NOMO-1 treated with DMSO at 0.1 percent for 48 hours (cell line): ENCODE measurements around the gene NBR1.
"Not testable (repeated sequence)": the region's sequence is repeated elsewhere in the genome, so short reads cannot be mapped to it uniquely, and the experiment has no call there.

Experiments used
- DNase-seq: peaks from one replicate; lab custom pipeline; 2025; ENCODE audit not compliant: unreplicated experiment; lab: John Stamatoyannopoulos, UW

Gene NBR1

DNA sequence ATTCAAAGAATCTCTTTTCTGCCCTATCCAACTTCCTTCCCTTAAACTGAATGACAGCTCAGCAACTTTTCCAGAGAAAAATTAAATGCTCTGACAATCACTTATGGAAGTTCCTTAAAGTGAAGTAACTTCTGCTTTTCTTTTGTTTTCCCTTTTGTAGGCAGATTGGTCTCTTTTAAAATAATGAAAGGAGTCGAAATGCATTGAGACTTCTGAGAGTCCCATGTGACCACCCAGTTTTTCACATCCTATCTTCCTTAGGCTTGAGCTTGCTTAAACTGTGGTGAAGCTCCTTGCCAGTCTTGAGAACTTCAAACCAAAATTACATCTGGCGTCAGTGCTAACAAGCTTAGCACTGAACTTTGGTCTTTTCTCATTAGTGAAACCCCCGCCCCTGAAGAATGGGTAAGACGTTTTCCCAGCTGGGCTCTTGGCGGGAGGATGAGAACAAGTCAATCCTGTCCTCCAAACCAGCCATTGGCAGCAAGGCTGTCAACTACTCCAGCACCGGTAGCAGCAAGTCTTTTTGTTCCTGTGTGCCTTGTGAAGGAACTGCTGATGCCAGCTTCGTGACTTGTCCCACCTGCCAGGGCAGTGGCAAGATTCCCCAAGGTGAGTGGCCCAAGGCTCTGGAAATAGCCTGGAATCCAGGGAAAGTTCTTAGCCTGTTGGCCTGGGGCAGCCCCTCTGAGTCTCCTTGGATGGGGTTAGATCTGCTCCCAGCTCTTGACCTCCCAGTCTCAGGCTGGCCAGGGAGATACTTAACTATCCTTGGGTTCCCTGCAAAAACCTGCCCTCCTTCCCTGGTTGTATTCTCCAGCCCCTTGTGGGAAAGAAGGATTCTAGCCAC, 41.9 kb downstream of the NBR1 start:
- DNase-seq, result peak; percentile 37

DNA sequence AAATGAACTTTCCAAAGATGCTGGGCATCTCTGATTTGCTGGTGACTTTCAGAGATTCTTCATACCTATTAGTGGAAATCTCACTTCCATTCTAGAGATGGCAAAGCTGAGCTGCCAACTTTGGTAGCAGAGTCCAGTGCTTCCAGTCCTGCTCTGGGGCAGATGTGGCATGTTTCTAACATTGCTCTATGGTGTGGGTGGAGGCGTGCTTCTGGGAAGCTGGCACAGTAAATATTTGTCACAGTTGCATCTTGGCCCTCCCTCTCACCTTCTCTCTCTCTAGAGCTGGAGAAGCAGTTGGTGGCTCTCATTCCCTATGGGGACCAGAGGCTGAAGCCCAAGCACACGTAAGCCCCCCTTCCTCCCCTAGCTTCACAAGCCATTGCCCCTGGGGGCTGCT, 42.5 kb downstream of the NBR1 start:
- DNase-seq, result no peak

DNA sequence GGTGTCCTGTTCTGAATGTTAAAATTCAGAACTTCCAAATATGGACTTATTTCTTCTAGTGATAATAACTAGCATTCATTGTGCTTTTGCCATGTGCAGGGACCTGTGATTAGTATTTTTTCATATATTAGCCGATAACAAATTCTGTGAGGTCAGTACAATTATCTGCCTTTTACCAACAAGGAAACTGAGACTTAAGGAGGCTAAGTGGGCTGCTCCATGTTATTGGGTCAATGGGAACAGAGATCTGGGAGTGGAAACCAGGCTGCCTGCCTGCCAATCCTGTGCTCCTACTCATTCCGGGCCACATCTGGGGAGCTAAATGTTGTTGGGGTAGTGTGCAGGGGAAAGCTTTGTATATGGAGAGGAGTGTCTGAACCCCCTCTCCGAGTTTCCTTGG, 44.3 kb downstream of the NBR1 start:
- DNase-seq, result no peak

DNA sequence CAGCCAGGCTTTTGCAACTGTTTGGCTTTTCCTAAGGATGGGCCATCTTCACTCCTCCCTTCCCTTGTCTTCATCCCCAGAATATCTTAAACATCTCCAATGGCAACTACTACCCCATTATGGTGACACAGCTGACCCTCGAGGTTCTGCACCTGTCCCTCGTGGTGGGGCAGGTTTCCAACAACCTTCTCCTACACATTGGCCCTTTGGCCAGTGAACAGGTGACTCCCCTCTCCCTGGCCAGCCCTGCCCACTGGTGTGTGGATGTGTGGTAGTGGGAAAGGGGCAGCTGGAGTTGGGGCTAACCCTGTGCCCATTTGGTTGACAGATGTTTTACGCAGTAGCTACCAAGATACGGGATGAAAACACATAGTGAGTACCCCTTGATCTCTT, 45.4 kb downstream of the NBR1 start:
- DNase-seq, result no peak

DNA sequence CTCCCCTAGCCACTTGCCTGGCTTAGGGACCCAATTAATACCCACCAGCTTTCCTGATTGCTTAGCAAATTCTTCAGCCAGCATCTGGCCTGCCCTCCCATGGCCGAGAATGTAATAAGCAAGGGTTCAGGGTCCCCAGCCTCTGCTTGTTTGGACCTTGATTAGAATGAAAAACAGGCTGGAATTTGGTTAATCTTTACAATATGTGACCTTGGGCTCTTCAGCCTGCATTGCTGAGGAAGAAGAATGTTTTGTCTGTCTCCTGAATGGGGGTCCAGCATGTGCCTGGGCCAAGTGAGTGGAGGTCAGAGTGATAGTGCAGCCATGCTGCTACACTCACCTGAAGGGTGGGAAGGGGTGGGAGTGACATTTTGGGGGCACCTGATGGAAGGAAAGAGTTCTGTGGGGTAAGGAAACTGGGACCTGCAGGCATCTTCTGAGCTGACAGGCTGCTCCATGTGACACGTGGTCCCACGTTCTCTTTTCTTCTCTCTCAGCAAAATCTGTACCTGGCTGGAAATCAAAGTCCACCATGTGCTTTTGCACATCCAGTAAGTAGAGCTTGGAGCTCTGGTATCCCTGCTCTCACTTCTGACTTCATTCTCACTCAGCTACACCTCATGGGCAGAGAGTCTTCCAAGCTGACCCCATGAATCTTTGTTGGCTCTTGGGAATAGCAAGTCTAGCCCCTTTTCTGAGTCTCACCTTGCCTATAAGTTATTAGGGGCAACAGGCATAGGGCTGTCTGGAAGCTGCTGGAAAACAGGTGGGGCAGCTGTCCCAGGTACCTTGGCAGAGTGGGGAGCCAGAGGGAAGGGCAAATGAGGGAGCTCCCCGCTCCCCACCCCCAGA, 46.0 kb downstream of the NBR1 start:
- no peak for DNase-seq

DNA sequence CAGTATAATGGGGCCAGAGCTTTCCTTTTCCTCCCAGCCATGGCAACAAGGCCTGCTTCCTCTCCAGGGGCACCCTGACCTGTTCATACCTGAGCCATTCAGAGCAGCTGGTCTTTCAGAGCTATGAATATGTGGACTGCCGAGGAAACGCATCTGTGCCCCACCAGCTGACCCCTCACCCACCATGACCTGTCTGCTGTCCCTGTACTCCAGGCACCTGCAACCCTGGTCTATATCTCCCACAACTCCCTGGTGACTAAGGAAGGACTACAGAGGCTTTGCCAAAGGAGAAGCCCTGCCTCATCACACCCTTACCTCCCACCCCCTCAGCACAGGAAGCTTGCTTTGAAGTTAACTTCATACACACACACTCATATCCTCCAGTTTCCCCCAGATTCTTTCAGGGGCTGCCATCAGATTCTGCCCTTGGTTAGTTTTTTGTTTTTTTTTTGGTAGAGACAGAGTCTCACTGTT, 46.6 kb downstream of the NBR1 start:
- no peak for DNase-seq

DNA sequence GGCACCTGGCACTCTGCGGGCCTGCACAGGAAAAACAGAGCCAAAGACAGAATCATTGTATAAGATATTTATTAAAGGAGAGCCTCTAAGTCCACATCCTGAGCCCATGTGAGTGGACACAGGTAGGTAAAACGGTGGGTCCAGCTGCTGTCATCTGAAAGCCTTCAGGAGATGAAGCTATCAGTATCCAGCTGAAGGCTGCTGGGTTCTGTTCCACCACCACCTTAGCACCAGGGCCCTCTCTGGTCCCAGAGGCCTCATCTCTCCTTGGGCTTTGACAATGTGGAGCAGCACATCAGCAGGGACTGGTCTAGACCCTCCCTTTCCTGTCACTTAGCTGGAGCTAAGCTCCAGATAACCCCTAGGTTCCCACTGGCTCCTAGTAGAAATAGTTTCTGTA, 48.0 kb downstream of the NBR1 start:
- DNase-seq, result no peak

DNA sequence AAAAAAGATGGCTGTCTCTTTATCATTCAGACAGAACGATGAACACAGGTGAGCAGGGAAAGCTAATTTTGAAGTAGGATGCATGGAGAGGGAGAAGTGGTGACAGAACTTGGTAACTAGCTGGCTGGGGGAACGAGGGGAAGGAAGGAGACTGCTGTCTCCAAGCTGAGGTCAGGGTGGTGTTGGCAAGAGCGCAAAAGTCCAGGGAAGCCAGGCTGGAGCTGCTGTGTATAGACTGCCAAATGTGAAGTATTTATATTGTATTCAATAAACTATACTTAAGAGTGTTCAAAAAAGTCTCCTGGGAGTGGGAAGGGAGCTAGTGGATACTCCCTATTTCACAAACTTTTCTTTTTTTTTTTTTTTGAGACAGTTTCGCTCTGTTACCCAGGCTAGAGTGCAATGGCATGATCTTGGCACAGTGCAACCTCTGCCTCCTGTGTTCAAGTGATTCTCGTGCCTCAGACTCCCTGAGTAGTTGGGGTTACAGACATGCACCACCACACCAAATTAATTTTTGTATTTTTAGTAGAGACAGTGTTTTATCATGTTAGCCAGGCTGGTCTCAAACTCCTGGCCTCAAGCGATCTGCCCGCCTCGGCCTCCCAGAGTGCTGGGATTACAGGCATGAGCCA, 48.8 kb downstream of the NBR1 start:
- DNase-seq, result no peak

DNA sequence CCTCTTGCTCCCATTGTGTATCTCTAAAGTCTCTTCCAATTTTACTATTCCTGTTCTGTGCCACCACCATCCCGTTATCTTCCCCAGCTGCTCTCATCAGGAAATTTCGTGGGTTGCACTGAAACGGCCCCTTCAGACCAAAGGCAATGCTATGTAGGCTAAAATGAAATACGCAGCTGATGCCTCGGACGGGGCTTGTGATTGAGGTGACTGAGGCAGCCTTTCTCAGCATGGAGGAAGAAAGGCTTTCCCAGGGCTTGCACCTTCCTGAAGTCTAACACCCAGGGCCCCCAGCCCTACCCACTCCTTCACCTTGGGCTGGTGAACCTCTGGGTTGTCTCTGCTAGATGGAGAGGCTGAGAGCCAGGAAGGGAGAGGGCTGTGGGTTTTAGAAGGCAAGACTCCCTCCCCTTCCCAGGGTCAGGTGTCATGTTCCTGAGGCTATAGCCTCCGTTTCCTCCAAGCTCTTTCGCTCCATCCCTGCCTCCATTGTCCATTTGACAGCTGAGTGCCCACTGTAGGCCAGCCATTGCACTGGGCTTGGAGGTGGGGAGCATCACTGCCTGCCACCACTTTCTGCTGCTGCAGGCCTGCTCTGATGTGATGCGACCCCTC, 49.6 kb downstream of the NBR1 start:
- DNase-seq, result no peak

DNA sequence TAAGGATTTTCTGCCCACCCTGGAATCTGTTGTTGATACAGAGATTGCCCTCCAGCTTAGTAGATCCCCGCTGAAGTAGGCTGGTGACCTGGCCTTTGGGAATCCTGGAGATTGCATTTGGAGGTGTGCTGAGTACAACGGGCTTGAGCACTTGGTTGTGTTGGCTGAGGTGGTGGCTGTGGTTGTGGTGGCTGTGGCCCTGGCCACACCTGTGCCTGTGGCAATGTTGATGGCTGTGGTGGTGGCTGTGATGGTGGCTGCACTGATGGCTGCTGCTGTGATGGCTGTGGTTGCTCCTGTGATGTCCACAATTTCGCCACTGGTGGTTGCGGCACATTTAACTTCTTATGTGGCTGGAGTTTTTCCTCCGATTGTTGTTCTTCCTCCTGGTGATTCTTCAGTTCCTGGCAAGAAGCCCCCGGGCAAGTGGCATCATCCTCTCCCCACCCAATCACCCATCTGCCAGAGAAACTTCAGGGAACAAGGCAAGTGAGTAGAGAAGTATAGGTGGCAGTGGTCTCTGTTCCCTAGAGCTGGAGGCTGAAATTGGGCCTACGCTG, 53.2 kb downstream of the NBR1 start:
- DNase-seq, result no peak

DNA sequence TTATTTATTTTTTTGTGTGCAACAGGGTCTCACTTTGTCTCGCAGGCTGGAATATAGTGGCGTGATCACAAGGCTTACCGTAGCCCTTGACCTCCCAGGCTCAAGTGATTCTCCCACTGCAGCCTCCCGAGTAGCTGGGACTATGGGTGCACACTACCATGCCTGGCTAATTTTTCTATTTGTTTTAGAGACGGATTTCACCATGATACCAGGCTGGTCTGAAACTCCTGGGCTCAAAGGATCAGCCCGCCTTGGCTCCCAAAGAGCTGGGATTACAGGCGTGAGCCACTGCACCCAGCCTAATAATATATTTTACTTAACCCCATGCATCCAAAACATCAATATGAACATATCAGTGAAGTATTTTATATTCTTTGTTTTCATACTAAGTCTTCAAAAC, 55.4 kb downstream of the NBR1 start:
- no peak for DNase-seq

DNA sequence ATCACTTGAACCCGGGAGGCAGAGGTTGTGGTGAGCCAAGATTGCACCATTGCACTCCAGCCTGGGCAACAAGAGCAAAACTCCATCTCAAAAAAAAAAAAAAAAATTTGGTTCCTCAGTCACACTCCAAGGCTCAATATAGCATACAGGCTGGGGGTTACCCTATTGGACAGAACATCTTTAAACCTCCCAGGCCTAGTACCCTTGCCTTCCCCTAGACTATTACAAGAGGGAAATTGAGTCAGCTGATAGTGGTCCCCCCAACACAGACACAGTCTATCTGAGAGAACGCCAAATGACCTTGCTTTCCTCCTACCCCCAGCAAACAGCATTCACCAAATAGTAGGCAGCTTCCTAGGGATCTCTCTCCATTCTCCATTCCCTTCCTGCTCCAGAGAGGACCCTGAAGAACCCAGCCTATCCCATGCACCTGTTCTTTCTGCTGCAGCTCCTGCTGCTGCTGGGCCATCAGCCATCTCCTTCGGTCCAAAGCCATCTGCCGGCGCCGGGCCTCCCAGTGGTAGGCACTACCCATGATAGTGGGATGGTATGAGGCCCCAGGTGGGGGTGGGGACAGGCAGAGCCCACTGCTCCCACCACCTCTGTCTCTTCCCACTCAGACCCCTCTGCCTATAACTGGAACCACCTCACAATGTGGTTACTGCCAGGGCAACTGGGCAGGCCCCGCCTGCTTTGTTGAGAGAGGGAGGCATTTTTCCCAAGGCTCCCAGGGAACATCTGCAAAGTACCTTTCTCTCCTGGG, 57.2 kb downstream of the NBR1 start, which contains the start of gene CCDC200:
TSS of gene CCDC200 (minus strand) at position 604 of the 763 bp plus-strand sequence. CDS start at position 535, 69 bp downstream.
- DNase-seq, result not testable (repeated sequence)

DNA sequence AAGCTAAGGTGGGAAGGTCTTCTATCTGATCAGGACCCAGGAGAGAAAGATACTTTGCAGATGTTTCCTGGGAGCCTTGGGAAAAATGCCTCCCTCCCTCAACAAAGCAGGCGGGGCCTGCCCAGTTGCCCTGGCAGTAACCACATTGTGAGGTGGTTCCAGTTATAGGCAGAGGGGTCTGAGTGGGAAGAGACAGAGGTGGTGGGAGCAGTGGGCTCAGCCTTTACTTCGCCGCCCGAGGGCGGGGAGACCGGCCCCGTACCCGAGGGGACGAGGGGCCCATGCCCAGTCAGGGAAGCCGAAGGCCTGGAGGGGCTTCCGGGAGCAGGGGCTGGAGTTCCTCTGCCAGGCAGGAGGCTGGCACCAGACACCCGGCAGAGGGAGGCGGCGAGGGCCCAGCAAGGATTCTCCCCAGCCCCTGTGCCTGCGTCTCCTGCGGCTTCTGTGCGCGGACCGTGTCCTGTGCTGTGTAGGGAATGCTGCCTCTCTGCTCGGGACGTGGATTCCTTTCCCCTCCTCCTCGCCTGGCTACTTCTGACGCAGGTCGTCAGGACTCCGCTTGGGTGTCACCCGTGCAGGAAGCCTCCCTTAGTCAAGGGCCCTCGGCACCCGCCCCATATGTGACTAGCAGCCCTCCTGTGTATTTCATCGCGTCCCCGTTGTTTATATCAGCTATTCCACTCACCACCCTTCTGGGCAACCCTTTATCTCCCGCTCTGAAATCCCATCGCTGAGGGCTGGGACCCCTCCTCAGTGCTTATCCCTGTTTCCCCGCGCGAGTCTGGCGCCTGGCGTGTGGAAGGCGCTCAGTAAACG, 60.4 kb downstream of the NBR1 start:
- not testable (repeated sequence) for DNase-seq

DNA sequence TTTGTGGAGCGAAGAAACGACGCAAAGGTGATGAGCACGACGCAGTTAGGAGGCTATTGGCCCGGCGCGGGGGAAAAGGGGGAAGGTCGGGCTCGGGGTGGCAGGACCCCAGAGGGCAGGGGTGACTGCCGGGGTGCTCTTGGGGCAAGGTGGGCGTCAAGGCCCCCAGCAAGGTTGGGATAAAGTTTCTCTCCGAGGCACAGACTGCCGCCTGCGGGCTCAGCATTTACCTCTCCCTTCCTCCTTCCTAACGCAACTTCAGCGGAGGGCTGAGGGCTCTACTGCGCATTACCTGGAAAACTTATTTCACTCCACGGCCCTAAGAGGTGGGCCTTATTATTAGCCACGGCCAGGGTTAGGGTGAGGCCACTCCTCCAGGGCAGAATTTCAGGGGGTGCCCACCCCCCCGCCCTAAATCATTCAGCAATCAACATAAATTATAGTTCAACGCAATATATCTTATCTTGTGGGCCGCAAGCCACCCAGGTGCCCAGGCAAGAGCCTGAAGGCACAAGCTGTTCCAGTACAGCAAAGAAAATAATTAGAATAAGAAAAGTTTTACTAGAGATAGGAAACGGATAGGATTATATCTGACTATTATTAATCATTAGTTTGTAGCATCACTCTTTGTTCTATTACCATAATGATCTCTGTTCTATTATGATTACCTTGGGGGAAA, 61.1 kb downstream of the NBR1 start:
- not testable (repeated sequence) for DNase-seq

DNA sequence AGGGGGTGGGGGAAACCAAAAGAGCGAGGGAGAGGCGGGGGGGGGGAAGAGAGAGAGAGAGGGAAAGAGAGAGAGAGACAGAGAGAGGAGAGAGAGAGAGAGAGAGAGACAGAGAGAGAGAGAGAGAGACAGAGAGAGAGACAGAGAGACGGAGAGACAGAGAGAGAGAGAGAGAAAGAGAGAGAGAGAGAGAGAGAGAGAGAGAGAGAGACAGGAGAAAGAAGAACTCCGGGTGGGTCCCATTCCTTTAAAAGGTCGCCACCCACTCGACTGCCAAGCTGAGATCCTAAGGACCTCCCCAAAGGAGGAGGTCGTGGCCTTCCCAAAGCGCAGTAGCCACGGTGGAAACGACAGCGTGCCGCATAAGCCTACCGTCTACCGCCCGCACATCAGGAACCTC, 62.2 kb downstream of the NBR1 start:
- DNase-seq, result not testable (repeated sequence)

DNA sequence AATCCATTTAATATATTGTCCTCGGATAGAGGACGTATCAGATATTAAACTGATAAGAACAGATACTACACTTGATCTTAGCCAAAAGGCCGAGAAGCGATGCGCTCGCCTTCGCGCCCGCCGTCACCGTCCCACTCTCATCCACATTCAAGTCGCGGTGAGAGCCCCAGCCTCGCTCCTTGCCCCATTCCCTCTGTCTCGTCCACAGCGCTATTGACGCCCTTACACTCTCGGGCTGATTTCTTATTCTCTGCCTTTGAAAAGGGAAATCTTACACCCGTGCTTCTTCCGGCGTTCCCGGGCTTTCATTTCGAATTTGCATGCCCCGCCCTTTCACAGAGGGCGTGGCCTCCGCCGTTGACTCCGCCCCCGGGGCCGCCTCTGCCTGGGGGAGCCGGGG, 62.9 kb downstream of the NBR1 start, which contains the start of gene RNU2-1:
TSS of gene RNU2-1 (minus strand) at position 101 of the 400 bp plus-strand sequence.
- not testable (repeated sequence) for DNase-seq

DNA sequence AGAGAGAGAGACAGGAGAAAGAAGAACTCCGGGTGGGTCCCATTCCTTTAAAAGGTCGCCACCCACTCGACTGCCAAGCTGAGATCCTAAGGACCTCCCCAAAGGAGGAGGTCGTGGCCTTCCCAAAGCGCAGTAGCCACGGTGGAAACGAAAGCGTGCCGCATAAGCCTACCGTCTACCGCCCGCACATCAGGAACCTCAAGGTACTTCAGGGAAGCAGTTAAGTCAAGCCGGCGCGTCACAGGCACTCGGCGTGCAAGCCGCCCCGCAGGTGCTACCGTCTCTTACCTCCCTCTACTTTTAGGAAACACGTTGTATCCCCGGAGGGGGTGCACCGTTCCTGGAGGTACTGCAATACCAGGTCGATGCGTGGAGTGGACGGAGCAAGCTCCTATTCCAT, 68.6 kb downstream of the NBR1 start:
- not testable (repeated sequence) for DNase-seq

DNA sequence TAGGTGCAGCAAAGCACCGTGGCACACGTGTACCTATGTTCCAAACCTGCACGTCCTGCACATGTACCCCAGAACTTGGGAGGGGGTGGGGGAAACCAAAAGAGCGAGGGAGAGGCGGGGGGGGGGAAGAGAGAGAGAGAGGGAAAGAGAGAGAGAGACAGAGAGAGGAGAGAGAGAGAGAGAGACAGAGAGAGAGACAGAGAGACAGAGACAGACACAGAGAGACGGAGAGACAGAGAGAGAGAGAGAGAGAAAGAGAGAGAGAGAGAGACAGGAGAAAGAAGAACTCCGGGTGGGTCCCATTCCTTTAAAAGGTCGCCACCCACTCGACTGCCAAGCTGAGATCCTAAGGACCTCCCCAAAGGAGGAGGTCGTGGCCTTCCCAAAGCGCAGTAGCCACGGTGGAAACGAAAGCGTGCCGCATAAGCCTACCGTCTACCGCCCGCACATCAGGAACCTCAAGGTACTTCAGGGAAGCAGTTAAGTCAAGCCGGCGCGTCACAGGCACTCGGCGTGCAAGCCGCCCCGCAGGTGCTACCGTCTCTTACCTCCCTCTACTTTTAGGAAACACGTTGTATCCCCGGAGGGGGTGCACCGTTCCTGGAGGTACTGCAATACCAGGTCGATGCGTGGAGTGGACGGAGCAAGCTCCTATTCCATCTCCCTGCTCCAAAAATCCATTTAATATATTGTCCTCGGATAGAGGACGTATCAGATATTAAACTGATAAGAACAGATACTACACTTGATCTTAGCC, 69.8 kb downstream of the NBR1 start:
- DNase-seq, result not testable (repeated sequence)
